Activated T-helper 1 cell treated with anti-CD3 and anti-CD28 coated beads, Interleukin-2, amount 50 U/mL, for 16 hours (primary cell): ENCODE results near the gene SAMD7.

Experiments
- DNase-seq, 2 donors: peaks; one replicate each; pipeline ENCODE4 v3.0.0-alpha.2; 2020; ENCODE audit warnings: low read depth in 1 of 2, low spot score in 1 of 2

SAMD7 gene

GRCh38 chr3:169907476-169907875 is 3.9 kb upstream of the SAMD7 start:
- DNase-seq, result no peak

GRCh38 chr3:169907944-169908343 is 3.4 kb upstream of the SAMD7 start:
- no peak for DNase-seq

- DNase-seq, result no peak
Measured at GRCh38 chr3:169913323-169913722, 2.0 kb downstream of the SAMD7 start.

- DNase-seq, result no peak
Measured at GRCh38 chr3:169914321-169914720, 2.9 kb downstream of the SAMD7 start.

- no peak for DNase-seq
Measured at GRCh38 chr3:169923189-169923588, 11.8 kb downstream of the SAMD7 start.

- no peak for DNase-seq
Measured at GRCh38 chr3:169923831-169924230, 12.5 kb downstream of the SAMD7 start.

- no peak for DNase-seq
Measured at GRCh38 chr3:169929830-169930519, 18.6 kb downstream of the SAMD7 start.

GRCh38 chr3:169930843-169931242 is 19.5 kb downstream of the SAMD7 start:
- DNase-seq, result no peak

- DNase-seq, result no peak
Measured at GRCh38 chr3:169931747-169932520, 20.6 kb downstream of the SAMD7 start.

- DNase-seq, result no peak
Measured at GRCh38 chr3:169939320-169939719, 27.9 kb downstream of the SAMD7 start.

- no peak for DNase-seq
Measured at GRCh38 chr3:169939751-169940150, 28.4 kb downstream of the SAMD7 start.

- no peak for DNase-seq
Measured at GRCh38 chr3:169940470-169941181, 29.3 kb downstream of the SAMD7 start.

GRCh38 chr3:169945313-169945712 is 33.9 kb downstream of the SAMD7 start:
- no peak for DNase-seq

- DNase-seq, result no peak
Measured at GRCh38 chr3:169946336-169946735, 35.0 kb downstream of the SAMD7 start.

- no peak for DNase-seq
Measured at GRCh38 chr3:169948559-169949448, 37.4 kb downstream of the SAMD7 start.

GRCh38 chr3:169952045-169952444 is 40.7 kb downstream of the SAMD7 start:
- no peak for DNase-seq

GRCh38 chr3:169953462-169954141 is 42.2 kb downstream of the SAMD7 start:
- no peak for DNase-seq

- no peak for DNase-seq
Measured at GRCh38 chr3:169954142-169954756, 42.9 kb downstream of the SAMD7 start.

GRCh38 chr3:169955406-169955805 is 44.0 kb downstream of the SAMD7 start:
- no peak for DNase-seq

- no peak for DNase-seq
Measured at GRCh38 chr3:169964176-169964575, 52.8 kb downstream of the SAMD7 start.
